ENCODE data around the gene SEMA4D.

SEMA4D gene

GRCh38 chr9:89364666-89365531, 133.0 kb downstream of the SEMA4D start:
- no peak overlapping the region for H3K4me3 ChIP-seq (ENCODE audit: low read depth, low read length)
- no peak for TF ChIP-seq CTCF (IDR thresholded peaks at IDR 0.05; ENCODE audit: insufficient read depth, low read depth, low read length, missing control alignments)
- no peak for DNase-seq (ENCODE audit: low read depth)

GRCh38 chr9:89363921-89364665, 133.8 kb downstream of the SEMA4D start:
- no peak for TF ChIP-seq CTCF (IDR thresholded peaks at IDR 0.05; ENCODE audit: insufficient read depth, low read depth, low read length, missing control alignments)
- H3K4me3 ChIP-seq (ENCODE audit: low read depth, low read length): no peak overlapping the region
- DNase-seq (ENCODE audit: low read depth): no peak

DNA sequence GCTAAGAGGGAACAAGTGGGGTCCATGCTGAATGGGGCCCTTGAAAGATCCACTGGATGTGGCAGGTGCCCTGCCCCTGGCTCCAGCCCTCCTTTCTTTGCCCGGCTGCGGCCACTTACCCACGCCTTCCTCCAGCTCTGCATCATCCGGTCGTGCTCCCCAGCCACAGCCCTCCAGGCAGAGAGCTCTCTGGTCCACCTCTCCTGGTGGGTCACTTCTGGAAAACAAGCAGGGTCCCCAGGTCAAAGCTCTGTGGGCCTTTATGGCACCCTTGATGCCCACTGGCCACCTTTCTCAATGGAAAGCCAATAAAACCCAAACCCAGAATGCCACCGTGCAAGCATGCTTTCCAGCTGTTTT, 134.6 kb downstream of the SEMA4D start:
- TF ChIP-seq CTCF (IDR thresholded peaks at IDR 0.05; ENCODE audit: insufficient read depth, low read depth, low read length, missing control alignments): no peak
- no peak for DNase-seq (ENCODE audit: low read depth)
- no peak overlapping the region for H3K4me3 ChIP-seq (ENCODE audit: low read depth, low read length)

DNA sequence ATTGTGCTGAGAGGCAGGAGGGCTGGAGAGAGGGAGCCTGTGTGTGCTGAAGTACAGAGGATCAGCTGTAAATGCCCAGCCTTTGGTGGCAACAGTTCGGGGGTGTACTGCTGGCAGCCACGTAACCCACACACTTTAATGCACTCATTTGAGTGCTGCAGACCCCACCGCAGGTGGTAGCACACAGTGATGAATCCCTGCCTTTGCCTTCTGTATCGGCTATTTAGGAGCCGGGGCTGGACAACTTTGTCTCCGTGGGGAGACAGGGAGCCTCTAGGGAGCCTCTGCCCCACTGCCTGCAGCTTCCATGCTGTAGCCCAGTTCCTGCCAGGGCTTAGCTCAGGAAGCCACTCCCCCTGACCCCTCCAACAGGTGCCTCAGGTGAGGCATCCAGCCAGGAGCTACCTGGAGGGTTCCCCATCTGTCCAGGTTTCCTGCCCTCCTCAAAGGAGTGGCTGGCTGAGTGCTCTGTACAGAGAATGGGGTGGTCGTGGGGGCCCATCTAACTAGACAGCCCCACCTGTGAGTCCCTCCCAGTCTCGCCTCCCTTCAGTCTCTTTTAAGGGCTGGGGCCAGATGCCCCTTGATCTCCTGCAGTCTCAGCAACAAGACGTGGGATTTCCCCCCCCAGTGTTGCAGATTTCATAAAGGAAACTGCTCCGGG, 135.1 kb downstream of the SEMA4D start:
- DNase-seq (ENCODE audit: low read depth): no peak
- H3K4me3 ChIP-seq (ENCODE audit: low read depth, low read length): no peak overlapping the region
- no peak for TF ChIP-seq CTCF (IDR thresholded peaks at IDR 0.05; ENCODE audit: insufficient read depth, low read depth, low read length, missing control alignments)

GRCh38 chr9:89361816-89362646, 135.9 kb downstream of the SEMA4D start:
- no peak overlapping the region for H3K4me3 ChIP-seq (ENCODE audit: low read depth, low read length)
- no peak for DNase-seq (ENCODE audit: low read depth)
- no peak for TF ChIP-seq CTCF (IDR thresholded peaks at IDR 0.05; ENCODE audit: insufficient read depth, low read depth, low read length, missing control alignments)

DNA sequence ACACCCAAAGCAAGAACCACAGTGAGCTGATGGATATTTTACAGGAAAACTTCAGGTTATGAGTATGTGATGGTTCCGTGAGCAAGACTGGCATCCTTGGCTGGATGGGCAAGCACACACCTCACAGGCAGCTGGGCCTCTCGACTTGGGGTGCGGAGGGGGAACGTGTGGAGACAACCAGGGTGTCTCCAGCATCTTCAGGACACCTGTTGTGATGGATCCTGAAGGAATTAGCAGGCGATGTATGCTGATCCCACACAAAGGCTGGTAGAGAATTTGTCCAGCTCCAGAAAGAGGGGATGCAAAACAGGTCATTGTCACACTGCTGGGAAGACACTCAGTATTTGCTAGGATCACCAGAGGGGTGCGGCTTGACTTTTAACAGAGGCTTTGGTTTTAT, 136.9 kb downstream of the SEMA4D start:
- no peak overlapping the region for H3K4me3 ChIP-seq (ENCODE audit: low read depth, low read length)
- TF ChIP-seq CTCF (IDR thresholded peaks at IDR 0.05; ENCODE audit: insufficient read depth, low read depth, low read length, missing control alignments): no peak
- DNase-seq (ENCODE audit: low read depth): no peak
